HG03432 (cell line): ENCODE data around the gene GIGYF1.
A peak's percentile ranks its signal among the peaks of the same experiment; 100 is the strongest.

Experiments
- ATAC-seq: cut with Tn5 transposase; IDR thresholded peaks from one replicate; pipeline ENCODE4 v1.9.1; 2021; ENCODE audit warnings: mild to moderate bottlenecking, moderate library complexity; ENCODE audit not compliant: unreplicated experiment

GIGYF1 gene

DNA sequence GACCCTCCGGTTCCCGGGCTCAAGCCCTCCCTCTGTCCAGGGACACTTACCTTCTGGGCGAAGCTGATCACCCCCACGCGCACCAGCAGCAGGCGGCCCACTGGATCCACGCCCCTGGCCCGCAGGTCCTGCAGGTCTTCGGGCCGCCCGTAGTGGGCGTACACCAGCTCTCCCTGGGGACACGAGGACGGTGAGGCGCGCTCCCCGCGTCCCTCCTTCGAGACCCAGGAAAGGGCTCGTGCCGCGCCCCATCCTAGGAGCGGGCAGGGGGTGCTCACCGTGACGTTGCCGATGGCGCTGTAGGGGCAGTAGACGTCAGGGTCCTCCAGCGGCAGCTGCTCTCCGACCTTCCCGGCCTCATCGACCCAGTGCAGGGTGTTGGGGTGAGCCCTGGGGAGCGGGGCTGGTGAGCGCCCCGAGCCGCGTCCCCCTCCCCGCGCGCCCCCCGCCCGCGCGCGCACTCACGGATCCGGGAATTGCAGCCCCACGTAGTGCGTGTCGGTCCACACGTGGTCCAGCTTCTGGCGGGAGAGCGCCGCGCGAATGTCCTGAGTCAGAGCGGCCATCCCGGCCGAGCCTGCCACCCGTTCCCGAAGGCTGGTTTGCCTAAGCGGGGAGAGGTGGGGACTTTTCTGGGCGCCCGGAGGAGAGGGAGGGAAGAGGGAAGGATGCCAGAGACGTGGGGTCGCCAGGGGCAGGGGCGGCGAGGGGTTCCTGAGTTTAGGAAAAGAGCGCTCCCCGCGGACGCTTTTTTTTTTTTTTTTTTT is 60.9 kb downstream of the GIGYF1 start:
- ATAC-seq, result peak; percentile 61

DNA sequence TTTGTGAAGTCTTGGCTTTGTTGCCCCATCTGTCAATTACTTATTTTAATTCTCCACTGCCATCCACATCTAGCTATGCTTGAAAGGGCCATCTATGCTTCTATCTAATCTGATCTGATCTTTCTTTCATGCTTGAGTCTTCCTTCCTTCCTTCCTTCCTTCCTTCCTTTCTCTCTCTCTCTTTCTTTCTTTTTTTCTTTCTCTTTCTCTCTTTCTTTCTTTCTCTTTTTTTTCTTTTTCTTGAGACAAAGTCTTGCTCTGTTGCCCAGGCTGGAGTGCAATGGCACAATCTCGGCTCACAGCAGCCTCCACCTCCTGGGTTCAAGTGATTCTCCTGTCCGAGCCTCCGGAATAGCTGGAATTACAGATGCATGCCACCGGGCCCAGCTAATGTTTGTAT is 64.0 kb downstream of the GIGYF1 start:
- no peak for ATAC-seq
